Stimulated activated CD4-positive, alpha-beta T cell treated with anti-CD3 and anti-CD28 coated beads, Interleukin-1b, Interleukin-23, amount 100 ng/mL, for 1 hour (primary cell): Measurements from ENCODE around the gene TRIO.

Experiments
- DNase-seq, 2 donors: peaks; one replicate each; pipeline ENCODE4 v3.0.0-alpha.2; 2020; ENCODE audit warnings: low read depth in 2 of 2

Gene TRIO

GRCh38 chr5:14209222-14209822 is 66.2 kb downstream of the TRIO start:
- no peak for DNase-seq

GRCh38 chr5:14209836-14210235 is 66.7 kb downstream of the TRIO start:
- DNase-seq, result no peak

GRCh38 chr5:14210729-14211128 is 67.6 kb downstream of the TRIO start:
- DNase-seq, result no peak

- no peak for DNase-seq
These were observed 69.0 kb downstream of the TRIO start for GRCh38 chr5:14211818-14212803.

- DNase-seq, result no peak
These were observed 69.7 kb downstream of the TRIO start for GRCh38 chr5:14212838-14213237.

- DNase-seq, result no peak
These were observed 70.1 kb downstream of the TRIO start for GRCh38 chr5:14213253-14213652.

GRCh38 chr5:14213813-14214585 is 70.9 kb downstream of the TRIO start:
- DNase-seq, result no peak

GRCh38 chr5:14215901-14216300 is 72.8 kb downstream of the TRIO start:
- DNase-seq, result no peak

- DNase-seq, result no peak
These were observed 73.2 kb downstream of the TRIO start for GRCh38 chr5:14216372-14216771.

GRCh38 chr5:14216902-14217301 is 73.8 kb downstream of the TRIO start:
- DNase-seq, result no peak

GRCh38 chr5:14217587-14217986 is 74.4 kb downstream of the TRIO start:
- no peak for DNase-seq

GRCh38 chr5:14218011-14218410 is 74.9 kb downstream of the TRIO start:
- DNase-seq, result no peak

GRCh38 chr5:14218480-14218879 is 75.3 kb downstream of the TRIO start:
- no peak for DNase-seq

GRCh38 chr5:14218897-14219573 is 75.9 kb downstream of the TRIO start:
- no peak for DNase-seq

- no peak for DNase-seq
These were observed 76.8 kb downstream of the TRIO start for GRCh38 chr5:14219800-14220512.

GRCh38 chr5:14220642-14221041 is 77.5 kb downstream of the TRIO start:
- DNase-seq, result no peak

- no peak for DNase-seq
These were observed 78.6 kb downstream of the TRIO start for GRCh38 chr5:14221732-14222131.

GRCh38 chr5:14222206-14222605 is 79.1 kb downstream of the TRIO start:
- no peak for DNase-seq

GRCh38 chr5:14223372-14223771 is 80.2 kb downstream of the TRIO start:
- no peak for DNase-seq

GRCh38 chr5:14225173-14225834 is 82.2 kb downstream of the TRIO start:
- DNase-seq, result no peak

- DNase-seq, result no peak
These were observed 83.0 kb downstream of the TRIO start for GRCh38 chr5:14226149-14226548.
